NB4 (cell line): ENCODE results near the gene ZNF652.

ENCODE experiments used
- DNase-seq: peaks from one replicate; pipeline ENCODE4 v3.0.0; 2010; ENCODE audit warnings: low read depth
- H3K4me3 ChIP-seq: one replicate; pipeline ENCODE4 v1.5.1; 2011; ENCODE audit warnings: mild to moderate bottlenecking, low read depth, low read length, moderate library complexity
- CTCF ChIP-seq: IDR thresholded peaks from one replicate; pipeline ENCODE4 v1.5.1; 2012; ENCODE audit warnings: low read depth, low read length
- MYC ChIP-seq: IDR thresholded peaks from 2 replicates; pipeline ENCODE4 v1.6.1; 2011; ENCODE audit warnings: low read depth, low read length
- POLR2A ChIP-seq: IDR thresholded peaks from 2 replicates; pipeline ENCODE4 v1.6.1; 2011; ENCODE audit warnings: mild to moderate bottlenecking; ENCODE audit not compliant: insufficient read length; ENCODE audit errors: extremely low read depth
- TF ChIP-seq, protein P1 (sequence below): IDR thresholded peaks from 2 replicates; pipeline ENCODE4 v1.6.1; 2011; ENCODE audit warnings: low read depth, low read length

ZNF652 gene

DNA sequence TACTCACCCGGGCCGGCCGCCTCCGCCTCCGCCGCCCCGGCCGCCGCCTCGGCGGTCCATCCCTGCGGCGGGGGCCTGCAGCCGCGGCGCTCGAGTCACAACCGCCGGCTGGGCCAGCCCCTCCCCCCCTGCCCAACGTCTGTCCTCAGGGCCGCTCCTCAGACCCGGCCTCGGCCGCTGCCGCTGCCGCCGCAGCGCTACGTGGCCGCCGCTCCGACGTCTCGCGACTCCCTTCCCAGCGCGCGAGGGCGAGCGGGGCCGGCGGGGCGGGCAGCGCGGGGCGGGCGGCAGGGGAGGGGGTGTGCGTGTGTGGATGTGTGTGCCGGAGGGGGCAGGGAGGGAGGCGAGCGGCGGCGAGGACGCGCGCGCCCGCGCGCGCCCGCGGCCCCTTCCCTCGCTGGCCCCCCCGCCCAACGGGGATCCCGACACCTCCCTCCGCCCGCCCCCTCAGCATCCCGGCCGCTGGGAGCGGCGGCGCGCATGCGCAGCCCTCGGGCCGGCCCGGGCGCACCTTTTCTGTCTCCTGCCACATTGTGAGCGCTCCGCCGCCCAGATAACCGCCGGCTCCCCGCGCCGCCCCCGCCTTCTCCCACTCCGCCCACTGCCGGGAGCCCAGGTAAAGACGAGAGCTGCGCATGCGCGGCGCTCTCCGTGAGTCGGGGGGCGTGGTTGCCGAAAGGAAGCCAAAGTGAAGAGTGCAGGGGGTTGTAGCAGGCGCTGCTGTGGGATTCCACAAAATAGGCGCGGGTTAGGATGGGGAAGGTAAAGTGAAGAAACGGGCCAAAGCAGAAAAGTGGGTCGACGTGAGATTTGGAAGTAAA, at the start of gene ZNF652:
Gene ZNF652, minus strand, starts transcription at position 349 of the 821 bp plus-strand sequence. CDS start 44,525 bp downstream, outside the sequence.
- peak; percentile 87 for DNase-seq
- TF ChIP-seq CTCF: no peak
- TF ChIP-seq, protein P1, sequence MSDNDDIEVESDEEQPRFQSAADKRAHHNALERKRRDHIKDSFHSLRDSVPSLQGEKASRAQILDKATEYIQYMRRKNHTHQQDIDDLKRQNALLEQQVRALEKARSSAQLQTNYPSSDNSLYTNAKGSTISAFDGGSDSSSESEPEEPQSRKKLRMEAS: no peak
- H3K4me3 ChIP-seq: peak within 1 kb of the TSS; percentile 66

DNA sequence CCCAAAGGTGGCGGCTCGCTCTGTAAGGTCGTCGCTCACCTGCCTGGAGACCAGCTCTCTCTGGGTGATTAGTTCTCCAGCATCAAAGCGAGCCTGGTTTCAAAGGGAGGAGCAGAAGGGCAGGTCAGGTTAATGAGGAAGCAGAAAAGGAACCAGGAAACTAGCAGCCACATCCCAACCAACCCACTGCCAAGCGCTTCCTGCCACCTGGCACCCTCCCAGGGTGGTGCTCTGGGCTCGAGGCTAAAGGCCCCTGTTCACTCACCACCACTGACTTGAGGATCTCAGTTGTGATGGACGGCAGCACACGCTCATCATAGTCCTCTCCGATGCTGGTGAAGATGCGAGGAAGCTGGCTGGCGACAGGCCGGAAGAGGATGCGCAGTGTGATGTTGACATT, 47.0 kb upstream of the ZNF652 start:
- H3K4me3 ChIP-seq: no peak overlapping the region
- TF ChIP-seq MYC (no peak), POLR2A (no peak), CTCF (no peak)
- TF ChIP-seq, protein P1: no peak

GRCh38 chr17:49407981-49408501, 46.0 kb upstream of the ZNF652 start:
- peak; percentile 97 for TF ChIP-seq CTCF
- TF ChIP-seq, protein P1: no peak
- no peak overlapping the region for H3K4me3 ChIP-seq
- peak; percentile 78 for DNase-seq

More for the DNA sequence above, 47.0 kb upstream of the ZNF652 start:
- no peak for DNase-seq

GRCh38 chr17:49407086-49407485, 45.0 kb upstream of the ZNF652 start:
- no peak for DNase-seq
- TF ChIP-seq, protein P1: no peak
- no peak for TF ChIP-seq POLR2A
- no peak for TF ChIP-seq MYC
- TF ChIP-seq CTCF: no peak
- H3K4me3 ChIP-seq: no peak overlapping the region

DNA sequence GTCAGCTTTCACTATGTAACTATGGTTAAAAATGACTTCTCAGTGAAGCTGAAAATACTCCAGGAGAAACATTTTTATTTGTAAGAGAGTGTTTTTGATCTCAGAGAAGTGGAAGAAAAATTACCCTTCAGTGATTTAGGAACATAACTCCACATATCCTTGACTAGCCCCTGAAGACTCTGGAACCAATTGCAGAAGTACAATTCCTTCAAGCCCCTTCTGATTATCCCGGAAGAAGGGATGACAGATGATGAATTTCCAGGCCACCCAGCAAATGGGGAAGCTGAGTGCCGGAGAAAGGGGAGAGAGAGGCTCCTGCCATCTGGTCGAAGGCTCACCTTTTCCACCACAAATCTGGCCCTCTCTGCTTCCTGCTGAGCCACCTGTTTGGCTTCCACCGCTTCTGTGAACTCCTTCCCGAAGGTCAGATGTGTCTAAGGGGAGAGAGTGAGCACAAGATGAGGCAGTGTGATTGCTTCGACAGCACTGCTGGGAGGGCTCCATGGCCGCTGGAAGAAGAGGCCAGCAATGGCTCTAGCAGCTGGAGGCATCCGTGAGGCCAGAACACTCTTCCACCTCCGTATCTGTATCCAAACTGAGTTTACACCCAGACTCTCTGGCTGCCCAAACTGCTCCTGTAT, 44.5 kb upstream of the ZNF652 start:
- no peak overlapping the region for H3K4me3 ChIP-seq
- no peak for TF ChIP-seq POLR2A
- no peak for TF ChIP-seq CTCF
- TF ChIP-seq, protein P1: no peak
- TF ChIP-seq MYC: no peak
- no peak for DNase-seq
